Left ventricle myocardium inferior (tissue), 1 donor: ENCODE data around the gene AUTS2. TPM values are rescaled to one million over a fixed set of nuclear protein-coding genes. Genes with fewer than 3 reads are reported as not detected.

Source experiments
- DNase-seq: peaks from one replicate; pipeline ENCODE4 v3.0.0-alpha.2; 2020
- H3K27ac ChIP-seq: fragments of 200-600 bp; replicated peaks from 2 replicates; pipeline ENCODE4 v1.8.0; 2021
- H3K27me3 ChIP-seq: fragments of 200-600 bp; 2 replicates; pipeline ENCODE4 v1.8.0; 2021; ENCODE audit warnings: low read depth
- H3K36me3 ChIP-seq: fragments of 200-600 bp; 2 replicates; pipeline ENCODE4 v1.8.0; 2021
- H3K4me1 ChIP-seq: fragments of 200-600 bp; 2 replicates; pipeline ENCODE4 v1.8.0; 2021
- H3K4me3 ChIP-seq: fragments of 200-600 bp; 2 replicates; pipeline ENCODE4 v1.8.0; 2021; ENCODE audit warnings: mild to moderate bottlenecking, moderate library complexity
- H3K9me3 ChIP-seq: fragments of 200-600 bp; replicated peaks from 2 replicates; pipeline ENCODE4 v1.8.0; 2021
- CTCF ChIP-seq: fragments of 200-600 bp; IDR thresholded peaks from 2 replicates; pipeline ENCODE4 v1.8.0; 2021; ENCODE audit warnings: antibody characterized with exemption, mild to moderate bottlenecking, borderline replicate concordance
- intact Hi-C: fragments of 100-400 bp; cut with micrococcal nuclease; formaldehyde crosslinking; loops from one replicate; pipeline ENCODE4 v1.11.0; 2022
- total RNA-seq: library from RNA; stranded (reverse); fragmentation: NEBNext Ultra II Directional; extraction: Animal tissue kit (Norgen Biotek cat#: 25700); gene quantifications from one replicate; pipeline ENCODE4 v1.2.1, GENCODE V29; 2021
- donor health status: DM: no; HTN: yes; CAD: no; lungs with severe emphysema.

AUTS2 gene
- total RNA-seq, 1 donor from 2014 or later, result 10.5 TPM

GRCh38 chr7:70586822-70587221 lies 988.5 kb downstream of the AUTS2 start:
- intact Hi-C loops, result no loop called here
- no peak overlapping the region for H3K4me3 ChIP-seq
- no peak for DNase-seq
- TF ChIP-seq CTCF, result no peak
- H3K4me1 ChIP-seq, result no peaks in the 10 kb centered on the region
- H3K9me3 ChIP-seq, result no peaks in the 10 kb centered on the region
- no peaks in the 10 kb centered on the region for H3K36me3 ChIP-seq
- H3K27me3 ChIP-seq, result no peaks in the 10 kb centered on the region
- no peak overlapping the region for H3K27ac ChIP-seq

- Histone ChIP-seq H3K9me3 (no peaks in the 10 kb centered on the region), H3K27me3 (peaks cover 7% of the 10 kb centered on the region), H3K36me3 (no peaks in the 10 kb centered on the region), H3K4me1 (no peaks in the 10 kb centered on the region), H3K4me3 (no peak overlapping the region), H3K27ac (no peak overlapping the region)
- DNase-seq, result no peak
- no peak for TF ChIP-seq CTCF
- intact Hi-C loops, result no loop called here
Measured at GRCh38 chr7:70587739-70588138, 989.5 kb downstream of the AUTS2 start.

- peaks cover 8% of the 10 kb centered on the region for H3K27me3 ChIP-seq
- no peaks in the 10 kb centered on the region for H3K4me1 ChIP-seq
- no peak overlapping the region for H3K27ac ChIP-seq
- H3K36me3 ChIP-seq, result no peaks in the 10 kb centered on the region
- H3K4me3 ChIP-seq, result no peak overlapping the region
- no peak for DNase-seq
- H3K9me3 ChIP-seq, result no peaks in the 10 kb centered on the region
- intact Hi-C loops, result no loop called here
- no peak for TF ChIP-seq CTCF
Measured at GRCh38 chr7:70588191-70588921, 990.1 kb downstream of the AUTS2 start.

GRCh38 chr7:70589010-70589409 lies 990.7 kb downstream of the AUTS2 start:
- H3K4me1 ChIP-seq, result no peaks in the 10 kb centered on the region
- no peak overlapping the region for H3K4me3 ChIP-seq
- intact Hi-C loops, result no loop called here
- no peak for DNase-seq
- peaks cover 13% of the 10 kb centered on the region for H3K27me3 ChIP-seq
- no peaks in the 10 kb centered on the region for H3K36me3 ChIP-seq
- no peak for TF ChIP-seq CTCF
- H3K27ac ChIP-seq, result no peak overlapping the region
- no peaks in the 10 kb centered on the region for H3K9me3 ChIP-seq

GRCh38 chr7:70589590-70589989 lies 991.3 kb downstream of the AUTS2 start:
- no peaks in the 10 kb centered on the region for H3K4me1 ChIP-seq
- TF ChIP-seq CTCF, result no peak
- H3K9me3 ChIP-seq, result no peaks in the 10 kb centered on the region
- no peak overlapping the region for H3K27ac ChIP-seq
- intact Hi-C loops, result no loop called here
- H3K4me3 ChIP-seq, result no peak overlapping the region
- H3K27me3 ChIP-seq, result peaks cover 19% of the 10 kb centered on the region
- no peaks in the 10 kb centered on the region for H3K36me3 ChIP-seq
- DNase-seq, result no peak
